Osteocyte (in vitro differentiated cells): ENCODE data around the gene TMPRSS2. TPM values are rescaled to one million over a fixed set of nuclear protein-coding genes. Genes with fewer than 3 reads are reported as not detected.

Experiments used
- DNase-seq: peaks from one replicate; pipeline ENCODE4 v3.0.0; 2021; ENCODE audit warnings: mixed read lengths; ENCODE audit not compliant: unreplicated experiment; ENCODE audit errors: extremely low spot score
- H3K27ac Mint-ChIP-seq: one replicate; pipeline ENCODE4 v1.8.0; 2021; ENCODE audit warnings: mild to moderate bottlenecking, mixed read lengths; ENCODE audit not compliant: unreplicated experiment
- H3K27me3 Mint-ChIP-seq: one replicate; pipeline ENCODE4 v1.8.0; 2021; ENCODE audit warnings: mixed read lengths; ENCODE audit not compliant: unreplicated experiment
- H3K36me3 Mint-ChIP-seq: one replicate; pipeline ENCODE4 v1.8.0; 2021; ENCODE audit warnings: mixed read lengths; ENCODE audit not compliant: unreplicated experiment
- H3K4me1 Mint-ChIP-seq: one replicate; pipeline ENCODE4 v1.8.0; 2021; ENCODE audit warnings: mixed read lengths; ENCODE audit not compliant: unreplicated experiment
- H3K4me3 Mint-ChIP-seq: one replicate; pipeline ENCODE4 v1.8.0; 2021; ENCODE audit warnings: mild to moderate bottlenecking, moderate library complexity, mixed read lengths; ENCODE audit not compliant: unreplicated experiment
- H3K9me3 Mint-ChIP-seq: one replicate; pipeline ENCODE4 v1.8.0; 2021; ENCODE audit warnings: mixed read lengths; ENCODE audit not compliant: unreplicated experiment
- CTCF ChIP-seq: fragments of 200-600 bp; sonication (generic); IDR thresholded peaks from 2 replicates; pipeline ENCODE4 v1.5.0; 2021; ENCODE audit warnings: antibody characterized with exemption, mild to moderate bottlenecking, moderate library complexity
- total RNA-seq: library from RNA; stranded (reverse); gene quantifications from 2 replicates; pipeline ENCODE4 v1.2.1, GENCODE V29; 2021

TMPRSS2 gene
- total RNA-seq, 1 donor from 2014 or later: 0.21 TPM

GRCh38 chr21:41432562-41433460, 75.1 kb downstream of the TMPRSS2 start:
- H3K36me3 Mint-ChIP-seq: no peaks in the 10 kb centered on the region
- H3K9me3 Mint-ChIP-seq: peaks cover 13% of the 10 kb centered on the region
- peaks cover 5% of the 10 kb centered on the region for H3K27me3 Mint-ChIP-seq

GRCh38 chr21:41431788-41432548, 76.0 kb downstream of the TMPRSS2 start:
- no peak overlapping the region for H3K4me3 Mint-ChIP-seq
- TF ChIP-seq CTCF: no peak
- no peaks in the 10 kb centered on the region for H3K36me3 Mint-ChIP-seq
- DNase-seq: peak; percentile 54
- peaks cover 13% of the 10 kb centered on the region for H3K9me3 Mint-ChIP-seq
- H3K4me1 Mint-ChIP-seq: no peaks in the 10 kb centered on the region
- no peak overlapping the region for H3K27ac Mint-ChIP-seq
- peaks cover 5% of the 10 kb centered on the region for H3K27me3 Mint-ChIP-seq

More at GRCh38 chr21:41432562-41433460, 75.1 kb downstream of the TMPRSS2 start:
- Mint-ChIP-seq H3K27ac (no peak overlapping the region), H3K4me1 (no peaks in the 10 kb centered on the region), H3K4me3 (no peak overlapping the region)
- TF ChIP-seq CTCF: no peak
- peak; percentile 72 for DNase-seq

GRCh38 chr21:41429925-41430491, 78.0 kb downstream of the TMPRSS2 start:
- no peaks in the 10 kb centered on the region for H3K36me3 Mint-ChIP-seq
- H3K27ac Mint-ChIP-seq: no peak overlapping the region
- H3K27me3 Mint-ChIP-seq: peaks cover 5% of the 10 kb centered on the region
- no peak overlapping the region for H3K4me3 Mint-ChIP-seq
- H3K4me1 Mint-ChIP-seq: no peaks in the 10 kb centered on the region
- peaks cover 8% of the 10 kb centered on the region for H3K9me3 Mint-ChIP-seq
- no peak for DNase-seq
- TF ChIP-seq CTCF: no peak

- Mint-ChIP-seq H3K4me1 (no peaks in the 10 kb centered on the region), H3K27me3 (peaks cover 5% of the 10 kb centered on the region), H3K9me3 (peaks cover under 1% of the 10 kb centered on the region), H3K36me3 (no peaks in the 10 kb centered on the region), H3K27ac (no peak overlapping the region), H3K4me3 (no peak overlapping the region)
- no peak for TF ChIP-seq CTCF
- no peak for DNase-seq
Observed at GRCh38 chr21:41429305-41429704, 78.7 kb downstream of the TMPRSS2 start.
